ENCODE results near the gene MYLK2.

DNA sequence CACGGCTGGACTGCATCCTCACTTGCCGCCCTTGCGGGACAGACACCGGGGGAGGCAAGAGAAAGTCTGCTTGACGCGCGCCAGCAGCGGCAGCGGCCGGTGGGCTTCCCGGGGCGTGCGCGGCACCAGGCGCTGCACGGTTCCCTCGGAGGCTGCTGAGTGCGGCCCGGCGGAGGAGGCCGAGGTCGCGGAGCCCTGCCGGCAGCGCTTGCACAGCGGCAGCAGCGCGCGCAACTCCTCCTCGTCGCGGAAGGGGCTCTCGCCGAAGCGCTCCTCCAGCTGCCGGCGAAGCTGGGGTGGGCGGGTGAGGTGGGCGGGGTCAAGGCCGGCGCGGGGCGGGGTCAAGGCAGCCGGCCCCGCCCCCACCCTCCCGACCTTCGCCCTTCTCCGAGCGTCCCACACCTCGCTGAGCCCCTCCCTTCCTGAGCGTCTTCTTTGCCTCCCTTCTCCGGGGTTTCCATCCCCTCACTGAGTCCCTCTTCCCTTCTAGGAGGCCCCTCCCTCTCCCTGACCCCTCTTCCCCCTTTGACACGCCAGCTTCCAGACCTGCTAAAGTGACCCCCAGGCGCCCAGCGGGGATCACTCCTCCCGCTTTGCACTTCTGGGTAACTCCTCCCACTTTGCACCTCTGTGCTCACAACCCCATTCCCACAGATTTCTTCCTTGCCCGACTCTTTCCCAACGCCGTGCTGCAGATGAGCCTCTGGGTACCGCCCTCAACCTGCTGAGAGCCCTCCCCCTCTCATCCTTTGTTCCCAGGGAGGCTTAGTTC lies 42.4 kb downstream of the MYLK2 start:
- TF ChIP-seq POLR2A (IDR thresholded peaks at IDR 0.05; ENCODE audit: low read depth, low read length): peak; percentile 62; the same call in 1 of the 2 replicates
- TF ChIP-seq, protein P1, sequence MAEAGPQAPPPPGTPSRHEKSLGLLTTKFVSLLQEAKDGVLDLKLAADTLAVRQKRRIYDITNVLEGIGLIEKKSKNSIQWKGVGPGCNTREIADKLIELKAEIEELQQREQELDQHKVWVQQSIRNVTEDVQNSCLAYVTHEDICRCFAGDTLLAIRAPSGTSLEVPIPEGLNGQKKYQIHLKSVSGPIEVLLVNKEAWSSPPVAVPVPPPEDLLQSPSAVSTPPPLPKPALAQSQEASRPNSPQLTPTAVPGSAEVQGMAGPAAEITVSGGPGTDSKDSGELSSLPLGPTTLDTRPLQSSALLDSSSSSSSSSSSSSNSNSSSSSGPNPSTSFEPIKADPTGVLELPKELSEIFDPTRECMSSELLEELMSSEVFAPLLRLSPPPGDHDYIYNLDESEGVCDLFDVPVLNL (IDR thresholded peaks at IDR 0.05; ENCODE audit: low read depth, low read length): no peak
- no peak for TF ChIP-seq CHD1 (IDR thresholded peaks at IDR 0.05; ENCODE audit: low read depth, low read length)
- TF ChIP-seq, protein P2, sequence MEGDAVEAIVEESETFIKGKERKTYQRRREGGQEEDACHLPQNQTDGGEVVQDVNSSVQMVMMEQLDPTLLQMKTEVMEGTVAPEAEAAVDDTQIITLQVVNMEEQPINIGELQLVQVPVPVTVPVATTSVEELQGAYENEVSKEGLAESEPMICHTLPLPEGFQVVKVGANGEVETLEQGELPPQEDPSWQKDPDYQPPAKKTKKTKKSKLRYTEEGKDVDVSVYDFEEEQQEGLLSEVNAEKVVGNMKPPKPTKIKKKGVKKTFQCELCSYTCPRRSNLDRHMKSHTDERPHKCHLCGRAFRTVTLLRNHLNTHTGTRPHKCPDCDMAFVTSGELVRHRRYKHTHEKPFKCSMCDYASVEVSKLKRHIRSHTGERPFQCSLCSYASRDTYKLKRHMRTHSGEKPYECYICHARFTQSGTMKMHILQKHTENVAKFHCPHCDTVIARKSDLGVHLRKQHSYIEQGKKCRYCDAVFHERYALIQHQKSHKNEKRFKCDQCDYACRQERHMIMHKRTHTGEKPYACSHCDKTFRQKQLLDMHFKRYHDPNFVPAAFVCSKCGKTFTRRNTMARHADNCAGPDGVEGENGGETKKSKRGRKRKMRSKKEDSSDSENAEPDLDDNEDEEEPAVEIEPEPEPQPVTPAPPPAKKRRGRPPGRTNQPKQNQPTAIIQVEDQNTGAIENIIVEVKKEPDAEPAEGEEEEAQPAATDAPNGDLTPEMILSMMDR (IDR thresholded peaks at IDR 0.05 in 2 of 3, conservative IDR thresholded peaks at IDR 0.05 in 1 of 3; ENCODE audit: control insufficient read depth in 2 of 3, extremely low read depth in 1 of 3, insufficient read depth in 1 of 3, low read depth in 3 of 3, low read length in 3 of 3): no peak
- TF ChIP-seq ZNF274 (IDR thresholded peaks at IDR 0.05; ENCODE audit: insufficient read depth, insufficient read length): no peak
- no peak for TF ChIP-seq TAF1 (IDR thresholded peaks at IDR 0.05; ENCODE audit: borderline replicate concordance, low read depth, low read length)
- TF ChIP-seq STAT1 (conservative IDR thresholded peaks at IDR 0.05): no peak

Measured in GM12878 (cell line).